ENCODE results near the gene ITGB7.
A peak's percentile ranks its signal among the peaks of the same experiment; 100 is the strongest.

Gene ITGB7

GRCh38 chr12:53223389-53224060 lies 16.5 kb upstream of the ITGB7 start:
- no peak for TF ChIP-seq EP300 (IDR thresholded peaks at IDR 0.05; ENCODE audit: borderline replicate concordance)
- TF ChIP-seq YY1 (IDR thresholded peaks at IDR 0.05; ENCODE audit: low read depth), result no peak
- TF ChIP-seq MAX (IDR thresholded peaks at IDR 0.05), result no peak
- no peak for TF ChIP-seq REST (IDR thresholded peaks at IDR 0.05; ENCODE audit: low read depth)
- no peak for TF ChIP-seq TCF12 (IDR thresholded peaks at IDR 0.05; ENCODE audit: low read depth)
- TF ChIP-seq RAD21 (IDR thresholded peaks at IDR 0.05; ENCODE audit: low read depth), result no peak
- no peak for TF ChIP-seq TAF1 (IDR thresholded peaks at IDR 0.05; ENCODE audit: low read depth)
- TF ChIP-seq CREB1 (IDR thresholded peaks at IDR 0.05; ENCODE audit: low read depth), result no peak
- TF ChIP-seq FOXM1 (IDR thresholded peaks at IDR 0.05; ENCODE audit: borderline replicate concordance, low read depth), result no peak
- TF ChIP-seq CEBPB (IDR thresholded peaks at IDR 0.05), result no peak
- no peak for TF ChIP-seq ZBTB7A (IDR thresholded peaks at IDR 0.05; ENCODE audit: low read depth)
- TF ChIP-seq TEAD4 (IDR thresholded peaks at IDR 0.05), result no peak
- no peak for TF ChIP-seq NFIC (IDR thresholded peaks at IDR 0.05)
- TF ChIP-seq EGR1 (IDR thresholded peaks at IDR 0.05), result no peak
- no peak for TF ChIP-seq USF1 (IDR thresholded peaks at IDR 0.05)

GRCh38 chr12:53222806-53223261 lies 15.8 kb upstream of the ITGB7 start:
- TF ChIP-seq USF1 (IDR thresholded peaks at IDR 0.05) (no peak), CREB1 (IDR thresholded peaks at IDR 0.05; ENCODE audit: low read depth) (no peak), ZBTB7A (IDR thresholded peaks at IDR 0.05; ENCODE audit: low read depth) (peak; percentile 20; the same call in 1 of the 2 replicates)

GRCh38 chr12:53222170-53222721 lies 15.2 kb upstream of the ITGB7 start:
- TF ChIP-seq TEAD4 (IDR thresholded peaks at IDR 0.05), result no peak
- no peak for TF ChIP-seq TAF1 (IDR thresholded peaks at IDR 0.05; ENCODE audit: low read depth)
- no peak for TF ChIP-seq CEBPB (IDR thresholded peaks at IDR 0.05)
- TF ChIP-seq EGR1 (IDR thresholded peaks at IDR 0.05), result no peak
- TF ChIP-seq MAX (IDR thresholded peaks at IDR 0.05), result no peak
- no peak for TF ChIP-seq REST (IDR thresholded peaks at IDR 0.05; ENCODE audit: low read depth)
- TF ChIP-seq TCF12 (IDR thresholded peaks at IDR 0.05; ENCODE audit: low read depth), result no peak
- no peak for TF ChIP-seq RAD21 (IDR thresholded peaks at IDR 0.05; ENCODE audit: low read depth)

- TF ChIP-seq TAF1 (IDR thresholded peaks at IDR 0.05; ENCODE audit: low read depth), result peak; percentile 35
- no peak; the same call in 1 of the 2 replicates for TF ChIP-seq REST (IDR thresholded peaks at IDR 0.05; ENCODE audit: low read depth)
- no peak for TF ChIP-seq FOXM1 (IDR thresholded peaks at IDR 0.05; ENCODE audit: borderline replicate concordance, low read depth)
- peak; percentile 33 for TF ChIP-seq EGR1 (IDR thresholded peaks at IDR 0.05)
- TF ChIP-seq USF1 (IDR thresholded peaks at IDR 0.05), result no peak
- no peak for TF ChIP-seq EP300 (IDR thresholded peaks at IDR 0.05; ENCODE audit: borderline replicate concordance)
- peak; percentile 47; the same call in 1 of the 2 replicates for TF ChIP-seq TCF12 (IDR thresholded peaks at IDR 0.05; ENCODE audit: low read depth)
- TF ChIP-seq MAX (IDR thresholded peaks at IDR 0.05), result peak; percentile 40; the same call in 1 of the 2 replicates
- TF ChIP-seq NFIC (IDR thresholded peaks at IDR 0.05), result no peak; the same call in none of the 2 replicates
- TF ChIP-seq TEAD4 (IDR thresholded peaks at IDR 0.05), result no peak
- no peak for TF ChIP-seq CEBPB (IDR thresholded peaks at IDR 0.05)
- TF ChIP-seq ZBTB7A (IDR thresholded peaks at IDR 0.05; ENCODE audit: low read depth), result peak; percentile 99
- TF ChIP-seq CREB1 (IDR thresholded peaks at IDR 0.05; ENCODE audit: low read depth), result 0 out of 2 replicates have a peak, but pooled peaks have one; percentile 26
- TF ChIP-seq YY1 (IDR thresholded peaks at IDR 0.05; ENCODE audit: low read depth), result no peak
- TF ChIP-seq RAD21 (IDR thresholded peaks at IDR 0.05; ENCODE audit: low read depth), result no peak
These were observed 14.4 kb upstream of the ITGB7 start for GRCh38 chr12:53221203-53222080.
